B cell (primary cell): ENCODE results near the gene EIF3C. TPM values are rescaled to one million over a fixed set of nuclear protein-coding genes. Genes with fewer than 3 reads are reported as not detected.
"Not testable (repeated sequence)": the region's sequence is repeated elsewhere in the genome, so short reads cannot be mapped to it uniquely, and the experiment has no call there.

Experiments used
- ATAC-seq: fragments of 200-7000 bp; cut with Tn5 transposase; one replicate; pipeline ENCODE4 v1.10.0; 2021; ENCODE audit warnings: low read depth, mild to moderate bottlenecking, moderate number of reproducible peaks, moderate library complexity
- CTCF ChIA-PET: fragments of 350-600 bp; sonication (Branson Sonifier 250); formaldehyde crosslinking; loops from one replicate; lab custom pipeline; 2021; ENCODE audit warnings: antibody characterized with exemption, inconsistent platforms; lab: Charles Lee
- POLR2A ChIA-PET: fragments of 350-600 bp; sonication (Branson Sonifier 250); formaldehyde crosslinking; loops from one replicate; lab custom pipeline; 2021; ENCODE audit warnings: antibody characterized with exemption; lab: Charles Lee
- DNase-seq: peaks from one replicate; pipeline ENCODE4 v3.0.0; 2013
- H2AFZ ChIP-seq: 2 replicates; pipeline ENCODE4 v1.6.1; 2012; ENCODE audit warnings: mild to moderate bottlenecking, low read depth, low read length; ENCODE audit not compliant: insufficient read depth, poor library complexity, severe bottlenecking
- H3K27ac ChIP-seq, 2 donors: 1 replicate in 1 of 2; 2 replicates in 1 of 2; pipeline ENCODE4 v1.5.1; 2012 to 2013; ENCODE audit warnings: low read length in 2 of 2, mild to moderate bottlenecking in 2 of 2, moderate library complexity in 1 of 2
- H3K27me3 ChIP-seq, 4 experiments: fragments of 200-600 bp in 1 of 4; sonication (generic) in 1 of 4; replicated peaks in 1 of 4; 1 replicate in 2 of 4; 2 replicates in 2 of 4; pipeline versions ENCODE4 v1.6.1 to v1.7.0; 2013 to 2016; ENCODE audit warnings: low read length in 3 of 4, mild to moderate bottlenecking in 2 of 4, mixed read lengths in 1 of 4, moderate library complexity in 1 of 4; ENCODE audit not compliant: insufficient read depth in 4 of 4, control insufficient read depth in 3 of 4; ENCODE audit errors: control extremely low read depth in 1 of 4
- H3K36me3 ChIP-seq, 2 experiments: replicated peaks in 1 of 2; 1 replicate in 1 of 2; 2 replicates in 1 of 2; pipeline versions ENCODE4 v1.6.1 to v1.7.1; 2013; ENCODE audit warnings: low read length in 1 of 2; ENCODE audit not compliant: insufficient read depth in 2 of 2, control insufficient read depth in 1 of 2; ENCODE audit errors: control extremely low read depth in 1 of 2, extremely low read depth in 1 of 2
- H3K4me1 ChIP-seq, 2 donors: fragments of 200-600 bp in 1 of 2; sonication (generic) in 1 of 2; 1 replicate in 1 of 2; 2 replicates in 1 of 2; pipeline versions ENCODE4 v1.5.1 to v1.6.1; 2013 to 2017; ENCODE audit warnings: low read length in 2 of 2; ENCODE audit not compliant: control insufficient read depth in 2 of 2, insufficient read depth in 2 of 2
- H3K4me2 ChIP-seq: replicated peaks from 2 replicates; pipeline ENCODE3; 2012; ENCODE audit warnings: mild to moderate bottlenecking, low read depth, low read length; ENCODE audit not compliant: poor library complexity, severe bottlenecking
- H3K4me3 ChIP-seq, 5 experiments: fragments of 200-600 bp in 1 of 5; sonication (generic) in 1 of 5; 1 replicate in 3 of 5; 2 replicates in 2 of 5; pipeline versions ENCODE4 v1.5.1 to v1.7.0; 2011 to 2016; ENCODE audit warnings: low read length in 4 of 5, mild to moderate bottlenecking in 4 of 5, low read depth in 2 of 5, control low read depth in 1 of 5, moderate library complexity in 1 of 5; ENCODE audit not compliant: insufficient read depth in 1 of 5; ENCODE audit errors: control extremely low read depth in 1 of 5, extremely low read depth in 1 of 5
- H3K79me2 ChIP-seq: fragments of 200-600 bp; sonication (generic); one replicate; pipeline ENCODE4 v1.6.0; 2016; ENCODE audit warnings: low read length; ENCODE audit not compliant: control insufficient read depth, insufficient read depth
- H3K9ac ChIP-seq: fragments of 200-600 bp; sonication (generic); 2 replicates; pipeline ENCODE4 v1.6.1; 2017; ENCODE audit warnings: mild to moderate bottlenecking, low read length, moderate library complexity
- H3K9me3 ChIP-seq, 3 donors: one replicate each; pipeline versions ENCODE4 v1.6.1 to v1.7.1; 2013; ENCODE audit warnings: low read length in 2 of 3; ENCODE audit not compliant: control insufficient read depth in 2 of 3, insufficient read depth in 1 of 3; ENCODE audit errors: control extremely low read depth in 1 of 3
- H4K20me1 ChIP-seq: 2 replicates; pipeline ENCODE4 v1.6.0; 2012; ENCODE audit warnings: mild to moderate bottlenecking, low read length; ENCODE audit not compliant: insufficient read depth, control insufficient read depth, poor library complexity, severe bottlenecking
- H3K27ac Mint-ChIP-seq: one replicate; pipeline ENCODE4 v1.8.0; 2021; ENCODE audit warnings: mixed read lengths
- H3K27me3 Mint-ChIP-seq: one replicate; pipeline ENCODE4 v1.8.0; 2021; ENCODE audit warnings: mixed read lengths
- H3K4me1 Mint-ChIP-seq: one replicate; pipeline ENCODE4 v1.8.0; 2021; ENCODE audit warnings: mixed read lengths
- H3K4me3 Mint-ChIP-seq: one replicate; pipeline ENCODE4 v1.8.0; 2021; ENCODE audit warnings: mixed read lengths
- H3K9me3 Mint-ChIP-seq: one replicate; pipeline ENCODE4 v1.8.0; 2022; ENCODE audit warnings: mixed read lengths; ENCODE audit not compliant: insufficient read depth
- WGBS: methylation state at CpG from one replicate; pipeline ENCODE4 v1.1.5; 2013; ENCODE audit warnings: missing lambda C conversion rate; ENCODE audit not compliant: insufficient coverage; 5-methylcytosine and 5-hydroxymethylcytosine counted together
- intact Hi-C: fragments of 100-400 bp; cut with micrococcal nuclease; formaldehyde crosslinking; loops from one replicate; pipeline ENCODE4 v1.10.0; 2022
- polyA plus RNA-seq: library from polyadenylated mRNA; depleted of rRNA; stranded (reverse); fragments of >200 nt; gene quantifications from 2 replicates; pipeline ENCODE4 v1.2.3, GENCODE V29; 2012
- total RNA-seq, 2 donors: library from RNA; stranded (reverse); fragments of 120-200 nt in 1 of 2; gene quantifications; 1 replicate in 1 of 2; 2 replicates in 1 of 2; pipeline versions ENCODE4 v1.2.3 to v1.2.4, GENCODE V29; 2013 to 2022

The EIF3C gene
- total and polyA plus RNA-seq, 2 donors (not counting 1 experiment from before 2014, with no cell fraction given), result 126 to 372 TPM

DNA sequence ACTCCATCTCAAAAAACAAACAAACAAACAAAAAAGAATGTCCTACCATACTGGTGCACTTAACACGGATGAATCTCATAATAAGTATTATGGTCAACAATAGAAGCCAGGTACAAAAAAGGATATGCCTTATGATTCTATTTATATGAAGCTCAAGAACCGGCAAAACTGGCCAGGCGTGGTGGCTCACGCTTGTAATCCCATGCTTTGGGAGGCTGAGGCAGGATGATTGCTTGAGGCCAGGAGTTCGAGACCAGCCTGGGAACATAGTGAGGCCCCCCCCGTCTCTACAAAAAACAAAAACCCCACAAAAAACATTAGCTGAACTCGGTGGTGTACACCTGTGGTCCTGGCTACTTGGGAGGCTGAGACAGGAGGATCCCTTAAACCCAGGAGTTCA is 7.0 kb upstream of the EIF3C start:
- WGBS, result no CpG with 5 or more reads among the region's 7 CpGs
- CTCF ChIA-PET, H3K9ac ChIP-seq, H3K27ac ChIP-seq, intact Hi-C loops, H3K9me3 ChIP-seq, H3K4me2 ChIP-seq, H3K9me3 Mint-ChIP-seq, H3K4me3 ChIP-seq, DNase-seq, H3K36me3 ChIP-seq, H4K20me1 ChIP-seq, H3K4me1 ChIP-seq, H2AFZ ChIP-seq, H3K4me1 Mint-ChIP-seq, H3K27ac Mint-ChIP-seq, H3K27me3 ChIP-seq, H3K27me3 Mint-ChIP-seq, H3K79me2 ChIP-seq, ATAC-seq, H3K4me3 Mint-ChIP-seq, POLR2A ChIA-PET: not testable (repeated sequence)

DNA sequence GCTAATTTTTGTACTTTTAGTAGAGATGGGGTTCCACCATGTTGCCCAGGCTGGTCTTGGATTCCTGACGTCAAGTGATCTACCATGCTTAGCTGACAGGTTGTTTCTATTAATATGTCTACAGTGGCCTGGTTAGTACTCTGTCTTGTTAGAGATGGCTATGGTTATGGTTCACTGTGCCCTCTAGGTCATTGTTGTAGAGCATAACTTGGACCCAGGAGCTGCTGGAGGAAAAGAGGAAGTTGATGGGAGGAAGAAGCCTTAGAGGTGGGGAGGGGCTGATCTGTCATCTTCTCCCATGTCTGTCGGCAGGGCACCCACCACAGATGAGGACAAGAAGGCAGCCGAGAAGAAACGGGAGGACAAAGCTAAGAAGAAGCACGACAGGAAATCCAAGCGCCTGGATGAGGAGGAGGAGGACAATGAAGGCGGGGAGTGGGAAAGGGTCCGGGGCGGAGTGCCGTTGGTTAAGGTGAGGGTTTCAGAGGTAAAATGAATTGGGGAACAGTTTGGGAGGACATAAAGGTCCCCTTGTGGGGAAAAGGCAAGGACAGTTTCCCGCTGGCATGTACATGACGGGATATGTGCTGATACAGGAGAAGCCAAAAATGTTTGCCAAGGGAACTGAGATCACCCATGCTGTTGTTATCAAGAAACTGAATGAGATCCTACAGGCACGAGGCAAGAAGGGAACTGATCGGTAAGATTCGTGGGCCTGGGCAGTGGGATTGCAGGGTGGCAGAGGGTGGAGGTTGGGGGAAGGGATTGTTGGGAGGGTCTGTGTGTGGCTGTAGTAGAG is 11.8 kb downstream of the EIF3C start:
- H3K4me1 Mint-ChIP-seq, CTCF ChIA-PET, H3K27ac Mint-ChIP-seq, H3K4me3 Mint-ChIP-seq, H3K4me2 ChIP-seq, ATAC-seq, intact Hi-C loops, H3K79me2 ChIP-seq, H3K27ac ChIP-seq, H4K20me1 ChIP-seq, H3K9me3 Mint-ChIP-seq, H3K9me3 ChIP-seq, DNase-seq, H3K4me3 ChIP-seq, POLR2A ChIA-PET, H3K27me3 ChIP-seq, H3K27me3 Mint-ChIP-seq, H3K36me3 ChIP-seq, H2AFZ ChIP-seq, H3K4me1 ChIP-seq, H3K9ac ChIP-seq: not testable (repeated sequence)
- WGBS, result no CpG with 5 or more reads among the region's 15 CpGs

DNA sequence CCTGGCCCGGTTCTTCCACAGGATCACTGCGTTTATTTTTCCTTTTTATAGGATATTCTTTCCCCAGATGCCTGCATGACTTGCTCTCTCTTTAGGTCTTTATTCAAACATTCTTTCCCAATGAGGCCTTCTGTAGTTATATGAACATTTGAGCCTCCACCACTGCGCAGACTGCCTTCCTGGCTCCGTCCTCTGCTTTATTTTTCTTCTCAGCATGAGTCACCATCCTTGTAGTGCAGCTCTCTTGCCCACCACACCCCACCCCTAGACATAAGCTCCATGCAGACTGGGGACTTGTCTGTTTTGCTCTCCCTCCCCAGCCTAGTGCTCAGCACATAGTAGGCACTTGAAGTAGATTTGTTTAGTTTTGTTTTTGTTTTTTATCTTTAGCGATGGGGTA is 20.0 kb downstream of the EIF3C start:
- POLR2A ChIA-PET, H4K20me1 ChIP-seq, H3K27ac ChIP-seq, H3K4me3 ChIP-seq, H3K4me1 Mint-ChIP-seq, H3K27me3 ChIP-seq, intact Hi-C loops, CTCF ChIA-PET, H3K9me3 ChIP-seq, H3K4me3 Mint-ChIP-seq, H3K9ac ChIP-seq, H3K36me3 ChIP-seq, H3K4me1 ChIP-seq, H3K27me3 Mint-ChIP-seq, H2AFZ ChIP-seq, DNase-seq, ATAC-seq, H3K27ac Mint-ChIP-seq, H3K79me2 ChIP-seq, H3K4me2 ChIP-seq, H3K9me3 Mint-ChIP-seq: not testable (repeated sequence)
- WGBS, result no CpG with 5 or more reads among the region's 5 CpGs

DNA sequence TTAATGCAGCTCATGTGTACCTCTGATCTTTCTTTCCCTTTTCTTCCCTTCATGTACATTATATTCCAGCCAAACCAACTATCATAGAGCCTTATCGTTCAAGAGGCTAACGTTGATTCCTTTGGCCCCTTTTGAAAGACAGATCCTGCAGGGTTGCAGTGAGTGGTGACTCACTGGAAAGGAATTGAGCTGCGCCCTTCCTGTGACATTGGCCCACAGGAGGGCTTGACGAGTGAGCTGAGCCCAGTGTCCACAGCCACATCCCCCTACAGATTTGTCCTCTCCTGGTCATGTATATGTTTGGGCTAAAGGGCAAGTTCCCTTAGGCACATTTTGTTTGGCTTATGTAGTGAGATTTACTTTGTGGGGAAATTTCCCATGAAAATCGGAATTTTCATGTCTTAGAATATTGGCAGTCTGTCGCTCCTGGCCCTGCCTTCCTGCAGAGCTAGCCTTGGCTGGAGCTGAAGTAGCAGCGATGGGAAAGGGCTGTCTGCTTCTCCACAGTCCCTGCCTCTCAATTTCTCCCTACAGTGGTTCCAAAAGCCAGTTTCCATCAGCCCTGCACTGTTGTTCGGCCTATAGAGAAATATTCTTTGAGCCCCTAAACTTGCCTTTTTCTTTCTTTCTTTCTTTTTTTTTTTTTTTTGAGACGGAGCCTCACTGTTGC is 21.3 kb downstream of the EIF3C start:
- ATAC-seq, H3K4me1 ChIP-seq, H3K4me3 Mint-ChIP-seq, H3K9me3 ChIP-seq, H3K27me3 Mint-ChIP-seq, H3K36me3 ChIP-seq, intact Hi-C loops, H3K27me3 ChIP-seq, H3K4me2 ChIP-seq, H3K9ac ChIP-seq, H3K79me2 ChIP-seq, H3K4me1 Mint-ChIP-seq, POLR2A ChIA-PET, H3K4me3 ChIP-seq, CTCF ChIA-PET, DNase-seq, H4K20me1 ChIP-seq, H3K27ac ChIP-seq, H3K27ac Mint-ChIP-seq, H3K9me3 Mint-ChIP-seq, H2AFZ ChIP-seq: not testable (repeated sequence)
- no CpG with 5 or more reads among the region's 9 CpGs for WGBS
